IMR-90 (cell line): ENCODE measurements around the gene SLC8A1.

ENCODE experiments used
- CEBPB ChIP-seq: IDR thresholded peaks from 2 replicates; pipeline ENCODE4 v1.6.1; 2012; ENCODE audit warnings: low read depth, low read length, improper control_type of control experiment
- POLR2A ChIP-seq: IDR thresholded peaks from 2 replicates; pipeline ENCODE4 v1.6.1; 2012; ENCODE audit warnings: mild to moderate bottlenecking, low read depth, low read length
- RAD21 ChIP-seq: IDR thresholded peaks from 2 replicates; pipeline ENCODE4 v1.6.1; 2012; ENCODE audit warnings: low read length, improper control_type of control experiment
- RCOR1 ChIP-seq: IDR thresholded peaks from 2 replicates; pipeline ENCODE4 v1.6.1; 2012; ENCODE audit warnings: mild to moderate bottlenecking, low read length, improper control_type of control experiment; ENCODE audit not compliant: insufficient replicate concordance
- TF ChIP-seq, protein P1 (sequence below): fragments of 150-350 bp; IDR thresholded peaks from 2 replicates; pipeline ENCODE4 v1.6.1; 2016; ENCODE audit warnings: low read depth, mild to moderate bottlenecking, low read length, moderate library complexity, borderline replicate concordance
- TF ChIP-seq, protein P2 (sequence below): conservative IDR thresholded peaks from 2 replicates; pipeline ENCODE4 v1.5.1; 2012; ENCODE audit warnings: mild to moderate bottlenecking, low read depth, low read length, improper control_type of control experiment
- TF ChIP-seq, protein P3 (sequence below): fragments of 150-350 bp; IDR thresholded peaks from 2 replicates; pipeline ENCODE4 v1.6.1; 2017; ENCODE audit warnings: mild to moderate bottlenecking, antibody characterized with exemption, low read length, low read depth

DNA sequence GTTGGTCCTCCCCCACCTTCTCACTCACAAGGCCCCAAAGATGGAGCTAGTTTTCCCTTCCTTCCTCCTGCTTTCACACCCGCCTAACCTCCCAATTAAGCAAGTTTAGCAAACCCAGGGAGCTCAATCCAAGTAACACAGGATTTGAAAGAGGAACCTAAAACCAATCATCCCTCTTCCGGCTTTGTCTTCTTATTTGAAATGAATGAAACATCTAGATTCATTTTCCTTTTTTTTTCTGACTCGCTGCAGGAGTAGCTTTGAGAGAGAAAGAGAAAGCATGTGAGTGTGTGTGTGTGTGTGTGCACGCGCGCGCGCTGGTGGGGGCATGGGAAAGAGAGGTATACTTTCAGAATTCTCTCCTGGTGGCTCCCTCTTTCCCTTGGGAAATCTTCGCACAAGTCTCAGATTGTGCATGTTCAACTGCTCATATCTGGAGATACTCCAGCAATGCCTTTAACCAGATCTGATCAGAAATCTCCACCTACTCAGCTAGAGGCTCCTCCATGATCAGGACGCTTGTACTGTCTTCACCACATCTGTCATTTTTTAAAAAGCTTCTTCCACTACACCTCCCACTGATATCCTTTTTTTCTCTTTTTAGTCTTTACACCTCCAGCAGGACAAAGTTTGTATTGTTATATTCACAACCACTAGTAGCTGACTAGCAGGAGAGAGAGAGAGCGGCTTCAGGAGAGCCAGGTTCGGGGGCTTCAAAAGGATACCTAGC is 1.7 kb downstream of the SLC8A1 start:
- no peak for TF ChIP-seq POLR2A
- TF ChIP-seq, protein P1, sequence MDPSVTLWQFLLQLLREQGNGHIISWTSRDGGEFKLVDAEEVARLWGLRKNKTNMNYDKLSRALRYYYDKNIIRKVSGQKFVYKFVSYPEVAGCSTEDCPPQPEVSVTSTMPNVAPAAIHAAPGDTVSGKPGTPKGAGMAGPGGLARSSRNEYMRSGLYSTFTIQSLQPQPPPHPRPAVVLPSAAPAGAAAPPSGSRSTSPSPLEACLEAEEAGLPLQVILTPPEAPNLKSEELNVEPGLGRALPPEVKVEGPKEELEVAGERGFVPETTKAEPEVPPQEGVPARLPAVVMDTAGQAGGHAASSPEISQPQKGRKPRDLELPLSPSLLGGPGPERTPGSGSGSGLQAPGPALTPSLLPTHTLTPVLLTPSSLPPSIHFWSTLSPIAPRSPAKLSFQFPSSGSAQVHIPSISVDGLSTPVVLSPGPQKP, result no peak
- TF ChIP-seq, protein P2, sequence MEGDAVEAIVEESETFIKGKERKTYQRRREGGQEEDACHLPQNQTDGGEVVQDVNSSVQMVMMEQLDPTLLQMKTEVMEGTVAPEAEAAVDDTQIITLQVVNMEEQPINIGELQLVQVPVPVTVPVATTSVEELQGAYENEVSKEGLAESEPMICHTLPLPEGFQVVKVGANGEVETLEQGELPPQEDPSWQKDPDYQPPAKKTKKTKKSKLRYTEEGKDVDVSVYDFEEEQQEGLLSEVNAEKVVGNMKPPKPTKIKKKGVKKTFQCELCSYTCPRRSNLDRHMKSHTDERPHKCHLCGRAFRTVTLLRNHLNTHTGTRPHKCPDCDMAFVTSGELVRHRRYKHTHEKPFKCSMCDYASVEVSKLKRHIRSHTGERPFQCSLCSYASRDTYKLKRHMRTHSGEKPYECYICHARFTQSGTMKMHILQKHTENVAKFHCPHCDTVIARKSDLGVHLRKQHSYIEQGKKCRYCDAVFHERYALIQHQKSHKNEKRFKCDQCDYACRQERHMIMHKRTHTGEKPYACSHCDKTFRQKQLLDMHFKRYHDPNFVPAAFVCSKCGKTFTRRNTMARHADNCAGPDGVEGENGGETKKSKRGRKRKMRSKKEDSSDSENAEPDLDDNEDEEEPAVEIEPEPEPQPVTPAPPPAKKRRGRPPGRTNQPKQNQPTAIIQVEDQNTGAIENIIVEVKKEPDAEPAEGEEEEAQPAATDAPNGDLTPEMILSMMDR, result peak; percentile 13; the same call in 1 of the 2 replicates
- TF ChIP-seq RCOR1, result no peak
- TF ChIP-seq, protein P3, sequence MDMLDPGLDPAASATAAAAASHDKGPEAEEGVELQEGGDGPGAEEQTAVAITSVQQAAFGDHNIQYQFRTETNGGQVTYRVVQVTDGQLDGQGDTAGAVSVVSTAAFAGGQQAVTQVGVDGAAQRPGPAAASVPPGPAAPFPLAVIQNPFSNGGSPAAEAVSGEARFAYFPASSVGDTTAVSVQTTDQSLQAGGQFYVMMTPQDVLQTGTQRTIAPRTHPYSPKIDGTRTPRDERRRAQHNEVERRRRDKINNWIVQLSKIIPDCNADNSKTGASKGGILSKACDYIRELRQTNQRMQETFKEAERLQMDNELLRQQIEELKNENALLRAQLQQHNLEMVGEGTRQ, result no peak
- 0 out of 2 replicates have a peak, but pooled peaks have one; percentile 18 for TF ChIP-seq RAD21
- no peak for TF ChIP-seq CEBPB
